ENCODE results near the gene MOB3A. TPM values are rescaled to one million over a fixed set of nuclear protein-coding genes. Genes with fewer than 3 reads are reported as not detected.

Gene MOB3A
- total RNA-seq, 1 donor from 2014 or later: 15.8 TPM

DNA sequence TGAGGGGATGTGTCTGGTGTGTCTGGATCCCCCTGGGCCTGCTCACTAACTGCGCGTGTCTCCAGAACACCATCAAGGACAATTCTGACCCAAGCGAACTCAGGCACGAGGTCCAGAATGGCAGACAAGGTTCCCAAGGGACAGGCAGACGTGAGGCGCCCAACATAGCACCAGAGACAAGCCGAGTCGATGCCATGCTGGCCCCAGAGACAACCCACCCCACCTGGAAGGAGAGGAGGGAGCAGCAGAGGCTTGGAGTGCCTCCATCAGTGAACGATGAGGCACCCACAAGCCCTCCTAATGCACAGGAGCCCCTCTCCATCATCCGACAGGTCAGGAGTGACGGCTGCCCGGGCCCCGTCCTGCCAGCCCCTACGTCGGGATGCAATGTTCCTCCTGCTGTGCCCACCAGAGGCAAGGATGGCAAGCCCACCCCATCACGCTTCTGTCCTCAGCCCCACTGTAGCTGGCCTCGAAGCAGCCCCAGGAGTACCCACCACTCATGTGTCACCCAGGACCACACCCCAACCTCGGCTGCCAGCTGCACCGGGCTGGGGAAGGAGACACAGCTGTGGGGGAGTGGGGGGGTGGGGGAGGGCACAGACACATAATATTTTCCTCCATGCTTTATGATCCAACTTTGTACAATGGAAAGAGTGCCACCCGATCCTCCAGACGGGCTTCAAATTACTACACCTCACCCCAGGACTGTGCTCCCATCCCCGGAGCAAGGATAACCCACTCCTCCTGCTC, 43.4 kb upstream of the MOB3A start:
- Histone ChIP-seq H3K27me3 (ENCODE audit: control insufficient read depth, insufficient read depth, low read length) (no peaks in the 10 kb centered on the region), H3K4me3 (ENCODE audit: low read depth, low read length) (no peak overlapping the region), H3K36me3 (ENCODE audit: control insufficient read depth, insufficient read depth, low read length) (peaks cover 28% of the 10 kb centered on the region)
- DNase-seq (ENCODE audit: low read depth) (no peak), FAIRE-seq (no peak)
- TF ChIP-seq, protein P1, sequence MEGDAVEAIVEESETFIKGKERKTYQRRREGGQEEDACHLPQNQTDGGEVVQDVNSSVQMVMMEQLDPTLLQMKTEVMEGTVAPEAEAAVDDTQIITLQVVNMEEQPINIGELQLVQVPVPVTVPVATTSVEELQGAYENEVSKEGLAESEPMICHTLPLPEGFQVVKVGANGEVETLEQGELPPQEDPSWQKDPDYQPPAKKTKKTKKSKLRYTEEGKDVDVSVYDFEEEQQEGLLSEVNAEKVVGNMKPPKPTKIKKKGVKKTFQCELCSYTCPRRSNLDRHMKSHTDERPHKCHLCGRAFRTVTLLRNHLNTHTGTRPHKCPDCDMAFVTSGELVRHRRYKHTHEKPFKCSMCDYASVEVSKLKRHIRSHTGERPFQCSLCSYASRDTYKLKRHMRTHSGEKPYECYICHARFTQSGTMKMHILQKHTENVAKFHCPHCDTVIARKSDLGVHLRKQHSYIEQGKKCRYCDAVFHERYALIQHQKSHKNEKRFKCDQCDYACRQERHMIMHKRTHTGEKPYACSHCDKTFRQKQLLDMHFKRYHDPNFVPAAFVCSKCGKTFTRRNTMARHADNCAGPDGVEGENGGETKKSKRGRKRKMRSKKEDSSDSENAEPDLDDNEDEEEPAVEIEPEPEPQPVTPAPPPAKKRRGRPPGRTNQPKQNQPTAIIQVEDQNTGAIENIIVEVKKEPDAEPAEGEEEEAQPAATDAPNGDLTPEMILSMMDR (IDR thresholded peaks at IDR 0.05; ENCODE audit: insufficient read depth, low read length, severe bottlenecking): no peak

DNA sequence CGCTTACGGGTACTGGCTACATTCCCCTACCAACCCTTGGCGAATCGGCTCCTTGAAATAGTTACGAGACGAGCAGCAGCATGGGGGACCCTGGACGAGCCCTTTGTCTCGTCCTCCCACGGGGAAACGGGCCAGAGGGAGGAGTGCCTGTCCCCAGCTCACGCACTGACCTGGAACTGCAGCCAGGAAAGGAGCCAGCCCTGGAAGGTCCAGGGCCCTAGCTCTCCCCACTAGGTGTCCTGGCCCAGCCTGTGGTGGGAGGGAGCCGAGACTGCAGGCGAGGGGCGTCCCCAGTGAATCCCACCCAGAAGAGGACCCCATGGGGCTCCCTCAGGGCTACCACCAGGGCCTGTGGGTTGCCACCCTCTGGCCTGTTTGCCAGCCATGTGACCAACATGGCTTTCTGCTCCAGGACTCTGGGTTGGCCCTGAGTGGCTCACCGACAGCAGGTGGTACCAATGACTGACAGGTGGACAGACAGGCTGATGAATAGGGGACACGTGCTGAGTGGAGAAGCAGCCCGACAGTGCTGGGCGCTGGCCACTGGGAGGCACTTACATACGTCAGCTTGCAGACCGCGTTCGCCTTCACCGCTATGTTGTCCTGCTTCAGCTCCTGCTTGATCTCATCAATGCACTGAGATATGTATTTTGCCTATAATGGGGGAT, 42.1 kb upstream of the MOB3A start:
- no peaks in the 10 kb centered on the region for H3K27me3 ChIP-seq (ENCODE audit: control insufficient read depth, insufficient read depth, low read length)
- peaks cover 29% of the 10 kb centered on the region for H3K36me3 ChIP-seq (ENCODE audit: control insufficient read depth, insufficient read depth, low read length)
- TF ChIP-seq, protein P1 (IDR thresholded peaks at IDR 0.05; ENCODE audit: insufficient read depth, low read length, severe bottlenecking): no peak
- FAIRE-seq (no peak), DNase-seq (ENCODE audit: low read depth) (no peak)
- no peak overlapping the region for H3K4me3 ChIP-seq (ENCODE audit: low read depth, low read length)

DNA sequence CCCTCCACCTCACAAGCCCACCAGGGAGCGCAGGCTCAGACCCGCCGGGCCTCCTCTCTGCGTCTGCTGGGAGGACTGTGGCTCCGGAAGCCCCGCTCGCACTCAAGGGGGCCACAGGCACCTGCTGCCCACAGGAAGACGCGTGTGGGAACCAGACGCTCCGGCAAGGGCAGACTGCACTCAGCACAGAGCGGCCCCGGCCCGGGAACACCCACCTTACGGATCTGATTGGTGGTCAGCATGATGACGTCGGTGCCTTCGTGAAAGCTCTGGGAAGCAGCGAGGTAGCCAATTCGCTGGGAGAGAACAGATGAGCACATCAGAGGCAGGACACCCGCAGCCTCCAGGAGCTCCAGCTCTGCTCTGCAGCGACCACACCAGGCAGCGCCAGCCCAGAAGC, 40.7 kb upstream of the MOB3A start:
- TF ChIP-seq, protein P1 (IDR thresholded peaks at IDR 0.05; ENCODE audit: insufficient read depth, low read length, severe bottlenecking): no peak
- Histone ChIP-seq H3K27me3 (ENCODE audit: control insufficient read depth, insufficient read depth, low read length) (no peaks in the 10 kb centered on the region), H3K4me3 (ENCODE audit: low read depth, low read length) (no peak overlapping the region), H3K36me3 (ENCODE audit: control insufficient read depth, insufficient read depth, low read length) (peaks cover 39% of the 10 kb centered on the region)
- FAIRE-seq: no peak
- no peak for DNase-seq (ENCODE audit: low read depth)

DNA sequence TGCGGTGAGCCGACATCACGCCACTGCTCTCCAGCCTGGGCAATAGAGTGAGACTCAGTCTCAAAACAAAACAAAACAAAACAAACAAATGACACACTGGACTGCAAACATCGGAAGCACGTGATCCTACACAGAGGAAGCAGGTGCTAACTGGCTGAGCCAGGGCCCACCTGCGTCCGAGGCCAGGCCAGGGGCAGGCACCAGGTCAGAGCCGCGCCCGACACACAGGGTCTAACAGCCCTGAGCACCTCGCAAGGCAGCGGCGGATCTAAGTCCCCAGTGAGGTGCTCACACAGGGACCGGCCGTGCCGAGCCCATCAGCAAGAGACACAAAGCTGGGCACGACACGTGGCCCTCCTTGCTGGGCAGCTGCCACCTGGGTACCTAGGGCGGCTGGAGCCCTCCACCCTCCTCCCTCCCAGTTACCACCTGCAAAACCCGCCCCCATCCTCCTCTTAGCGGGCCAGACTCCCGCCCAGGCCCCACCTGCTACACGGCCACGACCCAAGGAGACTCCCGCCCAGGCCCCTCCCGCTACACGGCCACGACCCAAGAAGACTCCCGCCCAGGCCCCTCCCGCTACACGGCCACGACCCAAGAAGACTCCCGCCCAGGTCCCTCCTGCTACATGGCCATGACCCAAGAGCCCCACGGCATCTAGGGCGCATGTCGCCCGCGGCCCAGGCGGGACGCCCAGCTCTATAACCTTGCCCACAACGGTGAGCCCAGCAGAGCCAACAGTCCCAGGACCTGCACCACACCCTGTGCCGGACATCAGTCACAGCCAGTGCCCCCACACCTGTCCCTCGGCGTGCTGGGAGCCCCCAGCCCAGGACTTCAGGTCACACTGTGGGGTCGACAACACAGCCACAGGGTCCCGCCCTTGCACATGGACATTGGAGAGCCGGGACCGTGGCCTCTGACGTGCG, 39.6 kb upstream of the MOB3A start:
- Histone ChIP-seq H3K36me3 (ENCODE audit: control insufficient read depth, insufficient read depth, low read length) (peaks cover 44% of the 10 kb centered on the region), H3K4me3 (ENCODE audit: low read depth, low read length) (no peak overlapping the region), H3K27me3 (ENCODE audit: control insufficient read depth, insufficient read depth, low read length) (no peaks in the 10 kb centered on the region)
- no peak for FAIRE-seq
- TF ChIP-seq, protein P1 (IDR thresholded peaks at IDR 0.05; ENCODE audit: insufficient read depth, low read length, severe bottlenecking): no peak
- no peak for DNase-seq (ENCODE audit: low read depth)

- no peak for DNase-seq (ENCODE audit: low read depth)
- TF ChIP-seq, protein P1 (IDR thresholded peaks at IDR 0.05; ENCODE audit: insufficient read depth, low read length, severe bottlenecking): no peak
- Histone ChIP-seq H3K27me3 (ENCODE audit: control insufficient read depth, insufficient read depth, low read length) (no peaks in the 10 kb centered on the region), H3K4me3 (ENCODE audit: low read depth, low read length) (no peak overlapping the region), H3K36me3 (ENCODE audit: control insufficient read depth, insufficient read depth, low read length) (peaks cover 44% of the 10 kb centered on the region)
- FAIRE-seq: no peak
Observed at GRCh38 chr19:2132731-2133490, 36.8 kb upstream of the MOB3A start.

Data from bronchial epithelial cell (primary cell).